B cell (primary cell): ENCODE results near the gene LMNTD1. TPM values are rescaled to one million over a fixed set of nuclear protein-coding genes. Genes with fewer than 3 reads are reported as not detected.
"Not testable (repeated sequence)": the region's sequence is repeated elsewhere in the genome, so short reads cannot be mapped to it uniquely, and the experiment has no call there.

Source experiments
- ATAC-seq: fragments of 200-7000 bp; cut with Tn5 transposase; one replicate; pipeline ENCODE4 v1.10.0; 2021; ENCODE audit warnings: low read depth, mild to moderate bottlenecking, moderate number of reproducible peaks, moderate library complexity
- CTCF ChIA-PET: fragments of 350-600 bp; sonication (Branson Sonifier 250); formaldehyde crosslinking; loops from one replicate; lab custom pipeline; 2021; ENCODE audit warnings: antibody characterized with exemption, inconsistent platforms; lab: Charles Lee
- POLR2A ChIA-PET: fragments of 350-600 bp; sonication (Branson Sonifier 250); formaldehyde crosslinking; loops from one replicate; lab custom pipeline; 2021; ENCODE audit warnings: antibody characterized with exemption; lab: Charles Lee
- DNase-seq: peaks from one replicate; pipeline ENCODE4 v3.0.0; 2013
- H2AFZ ChIP-seq: 2 replicates; pipeline ENCODE4 v1.6.1; 2012; ENCODE audit warnings: mild to moderate bottlenecking, low read depth, low read length; ENCODE audit not compliant: insufficient read depth, poor library complexity, severe bottlenecking
- H3K27ac ChIP-seq, 2 donors: 1 replicate in 1 of 2; 2 replicates in 1 of 2; pipeline ENCODE4 v1.5.1; 2012 to 2013; ENCODE audit warnings: low read length in 2 of 2, mild to moderate bottlenecking in 2 of 2, moderate library complexity in 1 of 2
- H3K27me3 ChIP-seq, 4 experiments: fragments of 200-600 bp in 1 of 4; sonication (generic) in 1 of 4; replicated peaks in 1 of 4; 1 replicate in 2 of 4; 2 replicates in 2 of 4; pipeline versions ENCODE4 v1.6.1 to v1.7.0; 2013 to 2016; ENCODE audit warnings: low read length in 3 of 4, mild to moderate bottlenecking in 2 of 4, mixed read lengths in 1 of 4, moderate library complexity in 1 of 4; ENCODE audit not compliant: insufficient read depth in 4 of 4, control insufficient read depth in 3 of 4; ENCODE audit errors: control extremely low read depth in 1 of 4
- H3K36me3 ChIP-seq, 2 experiments: replicated peaks in 1 of 2; 1 replicate in 1 of 2; 2 replicates in 1 of 2; pipeline versions ENCODE4 v1.6.1 to v1.7.1; 2013; ENCODE audit warnings: low read length in 1 of 2; ENCODE audit not compliant: insufficient read depth in 2 of 2, control insufficient read depth in 1 of 2; ENCODE audit errors: control extremely low read depth in 1 of 2, extremely low read depth in 1 of 2
- H3K4me1 ChIP-seq, 2 donors: fragments of 200-600 bp in 1 of 2; sonication (generic) in 1 of 2; 1 replicate in 1 of 2; 2 replicates in 1 of 2; pipeline versions ENCODE4 v1.5.1 to v1.6.1; 2013 to 2017; ENCODE audit warnings: low read length in 2 of 2; ENCODE audit not compliant: control insufficient read depth in 2 of 2, insufficient read depth in 2 of 2
- H3K4me2 ChIP-seq: replicated peaks from 2 replicates; pipeline ENCODE3; 2012; ENCODE audit warnings: mild to moderate bottlenecking, low read depth, low read length; ENCODE audit not compliant: poor library complexity, severe bottlenecking
- H3K4me3 ChIP-seq, 5 experiments: fragments of 200-600 bp in 1 of 5; sonication (generic) in 1 of 5; 1 replicate in 3 of 5; 2 replicates in 2 of 5; pipeline versions ENCODE4 v1.5.1 to v1.7.0; 2011 to 2016; ENCODE audit warnings: low read length in 4 of 5, mild to moderate bottlenecking in 4 of 5, low read depth in 2 of 5, control low read depth in 1 of 5, moderate library complexity in 1 of 5; ENCODE audit not compliant: insufficient read depth in 1 of 5; ENCODE audit errors: control extremely low read depth in 1 of 5, extremely low read depth in 1 of 5
- H3K79me2 ChIP-seq: fragments of 200-600 bp; sonication (generic); one replicate; pipeline ENCODE4 v1.6.0; 2016; ENCODE audit warnings: low read length; ENCODE audit not compliant: control insufficient read depth, insufficient read depth
- H3K9ac ChIP-seq: fragments of 200-600 bp; sonication (generic); 2 replicates; pipeline ENCODE4 v1.6.1; 2017; ENCODE audit warnings: mild to moderate bottlenecking, low read length, moderate library complexity
- H3K9me3 ChIP-seq, 3 donors: one replicate each; pipeline versions ENCODE4 v1.6.1 to v1.7.1; 2013; ENCODE audit warnings: low read length in 2 of 3; ENCODE audit not compliant: control insufficient read depth in 2 of 3, insufficient read depth in 1 of 3; ENCODE audit errors: control extremely low read depth in 1 of 3
- H4K20me1 ChIP-seq: 2 replicates; pipeline ENCODE4 v1.6.0; 2012; ENCODE audit warnings: mild to moderate bottlenecking, low read length; ENCODE audit not compliant: insufficient read depth, control insufficient read depth, poor library complexity, severe bottlenecking
- H3K27ac Mint-ChIP-seq: one replicate; pipeline ENCODE4 v1.8.0; 2021; ENCODE audit warnings: mixed read lengths
- H3K27me3 Mint-ChIP-seq: one replicate; pipeline ENCODE4 v1.8.0; 2021; ENCODE audit warnings: mixed read lengths
- H3K4me1 Mint-ChIP-seq: one replicate; pipeline ENCODE4 v1.8.0; 2021; ENCODE audit warnings: mixed read lengths
- H3K4me3 Mint-ChIP-seq: one replicate; pipeline ENCODE4 v1.8.0; 2021; ENCODE audit warnings: mixed read lengths
- H3K9me3 Mint-ChIP-seq: one replicate; pipeline ENCODE4 v1.8.0; 2022; ENCODE audit warnings: mixed read lengths; ENCODE audit not compliant: insufficient read depth
- CTCF ChIP-seq: fragments of 200-600 bp; IDR thresholded peaks from one replicate; pipeline ENCODE4 v1.8.0; 2022; ENCODE audit warnings: antibody characterized with exemption, mild to moderate bottlenecking
- EZH2 ChIP-seq: IDR thresholded peaks from 2 replicates; pipeline ENCODE4 v1.6.1; 2012; ENCODE audit warnings: borderline replicate concordance, low read depth, mild to moderate bottlenecking, moderate library complexity, low read length; ENCODE audit not compliant: insufficient read depth, poor library complexity, severe bottlenecking
- WGBS: methylation state at CpG from one replicate; pipeline ENCODE4 v1.1.5; 2013; ENCODE audit warnings: missing lambda C conversion rate; ENCODE audit not compliant: insufficient coverage; 5-methylcytosine and 5-hydroxymethylcytosine counted together
- intact Hi-C: fragments of 100-400 bp; cut with micrococcal nuclease; formaldehyde crosslinking; loops from one replicate; pipeline ENCODE4 v1.10.0; 2022
- polyA minus RNA-seq: library from RNA; depleted of rRNA, polyadenylated mRNA; stranded (reverse); fragments of >200 nt; gene quantifications from 2 replicates; pipeline ENCODE4 v1.2.3, GENCODE V29; 2012
- polyA plus RNA-seq: library from polyadenylated mRNA; depleted of rRNA; stranded (reverse); fragments of >200 nt; gene quantifications from 2 replicates; pipeline ENCODE4 v1.2.3, GENCODE V29; 2012
- total RNA-seq, 2 donors: library from RNA; stranded (reverse); fragments of 120-200 nt in 1 of 2; gene quantifications; 1 replicate in 1 of 2; 2 replicates in 1 of 2; pipeline versions ENCODE4 v1.2.3 to v1.2.4, GENCODE V29; 2013 to 2022

LMNTD1 gene
- total RNA-seq (not detected in 2 replicates), polyA plus RNA-seq (not detected in 2 replicates), polyA minus RNA-seq (not detected in 2 replicates)
- not detected for total RNA-seq (2013)

GRCh38 chr12:25553098-25553497 is at the start of gene LMNTD1:
Gene LMNTD1, minus strand, starts transcription at chr12:25553283. Its CDS starts 324 bp downstream, at chr12:25552959.
- H3K36me3 ChIP-seq, result no peaks in the 10 kb centered on the region
- intact Hi-C loops, result no loop called here
- Mint-ChIP-seq H3K4me1 (no peaks in the 10 kb centered on the region), H3K27ac (no peak within 1 kb of the TSS), H3K9me3 (no peaks in the 10 kb centered on the region), H3K27me3 (peaks cover 16% of the 10 kb centered on the region), H3K4me3 (no peak within 1 kb of the TSS)
- H3K4me2 ChIP-seq, result no peak within 1 kb of the TSS
- H3K9ac ChIP-seq, result no peak within 1 kb of the TSS
- no peak within 1 kb of the TSS for H3K27ac ChIP-seq
- H3K9me3 ChIP-seq, result no peaks in the 10 kb centered on the region
- DNase-seq (no peak), ATAC-seq (no peak)
- WGBS, result 0% methylated on average over 1 of the region's 1 CpG
- no peak within 1 kb of the TSS for H3K4me3 ChIP-seq
- H3K4me1 ChIP-seq, result no peaks in the 10 kb centered on the region
- CTCF ChIA-PET, result no interaction called here
- H4K20me1 ChIP-seq, result no peaks in the 10 kb centered on the region
- POLR2A ChIA-PET, result no interaction called here
- no peaks in the 10 kb centered on the region for H3K79me2 ChIP-seq
- peaks cover 0 to 3% (median 0%) of the 10 kb centered on the region in 4 experiments for H3K27me3 ChIP-seq
- TF ChIP-seq EZH2, result no peak
- no peak for TF ChIP-seq CTCF
- no peak within 1 kb of the TSS for H2AFZ ChIP-seq

GRCh38 chr12:25598956-25599355 is 45.9 kb upstream of the LMNTD1 start:
- WGBS, result 100% methylated on average over 1 of the region's 3 CpGs
- no peak for ATAC-seq
- Mint-ChIP-seq H3K27me3 (no peaks in the 10 kb centered on the region), H3K27ac (no peak overlapping the region), H3K4me1 (peaks cover 4% of the 10 kb centered on the region), H3K9me3 (no peaks in the 10 kb centered on the region), H3K4me3 (no peak overlapping the region)
- CTCF ChIA-PET, result no interaction called here
- Histone ChIP-seq H3K27ac (no peak overlapping the region), H2AFZ (no peak overlapping the region), H3K36me3 (no peaks in the 10 kb centered on the region), H4K20me1 (no peaks in the 10 kb centered on the region), H3K9ac (no peak overlapping the region), H3K9me3 (no peaks in the 10 kb centered on the region), H3K4me3 (no peak overlapping the region), H3K4me1 (no peaks in the 10 kb centered on the region), H3K79me2 (no peaks in the 10 kb centered on the region), H3K27me3 (no peaks in the 10 kb centered on the region), H3K4me2 (no peak overlapping the region)
- POLR2A ChIA-PET, result no interaction called here
- TF ChIP-seq EZH2 (no peak), CTCF (no peak)
- intact Hi-C loops, result no loop called here
- no peak for DNase-seq

- H3K36me3 ChIP-seq, H3K9me3 ChIP-seq, ATAC-seq, H3K27me3 Mint-ChIP-seq, DNase-seq, H4K20me1 ChIP-seq, H3K27ac Mint-ChIP-seq, H3K9me3 Mint-ChIP-seq, H3K27ac ChIP-seq, H3K4me1 ChIP-seq, POLR2A ChIA-PET, H3K4me3 Mint-ChIP-seq, H3K9ac ChIP-seq, H3K4me3 ChIP-seq, H3K4me2 ChIP-seq, H3K4me1 Mint-ChIP-seq, intact Hi-C loops, H3K79me2 ChIP-seq, H2AFZ ChIP-seq, H3K27me3 ChIP-seq: not testable (repeated sequence)
- CTCF ChIA-PET, result interaction anchor here (0.5 kb wide), 1 partner anchor 39 kb away, joined by 3 read pairs; no protein-coding TSS in a partner anchor
These were observed 42.4 kb upstream of the LMNTD1 start for GRCh38 chr12:25595496-25595895.
